ENCODE measurements around the gene SULT2B1. TPM values are rescaled to one million over a fixed set of nuclear protein-coding genes. Genes with fewer than 3 reads are reported as not detected.

The SULT2B1 gene
- total RNA-seq, 1 donor from 2014 or later, result not detected

- Mint-ChIP-seq H3K4me3 (no peak overlapping the region), H3K36me3 (ENCODE audit: low read depth) (no peaks in the 10 kb centered on the region), H3K27me3 (ENCODE audit: insufficient read depth) (peaks cover 6% of the 10 kb centered on the region), H3K4me1 (ENCODE audit: low read depth) (peaks cover 29% of the 10 kb centered on the region), H3K27ac (no peak overlapping the region), H3K9me3 (no peaks in the 10 kb centered on the region)
- intact Hi-C loops (cut with micrococcal nuclease), result no loop called here
- DNase-seq (ENCODE audit: low spot score), result no peak
These were observed 90.9 kb downstream of the SULT2B1 start for GRCh38 chr19:48642862-48643261.

GRCh38 chr19:48644355-48644754, 92.4 kb downstream of the SULT2B1 start:
- peak overlapping the region; percentile 87 for H3K4me3 Mint-ChIP-seq
- intact Hi-C loops (cut with micrococcal nuclease), result loop anchor here (2.0 kb wide), 2 partner anchors 76 to 198 kb away; no protein-coding TSS in a partner anchor
- no peaks in the 10 kb centered on the region for H3K9me3 Mint-ChIP-seq
- no peak overlapping the region for H3K27ac Mint-ChIP-seq
- DNase-seq (ENCODE audit: low spot score), result no peak
- no peaks in the 10 kb centered on the region for H3K36me3 Mint-ChIP-seq (ENCODE audit: low read depth)
- H3K4me1 Mint-ChIP-seq (ENCODE audit: low read depth), result peaks cover 22% of the 10 kb centered on the region
- peaks cover 6% of the 10 kb centered on the region for H3K27me3 Mint-ChIP-seq (ENCODE audit: insufficient read depth)

GRCh38 chr19:48644839-48645619, 93.1 kb downstream of the SULT2B1 start:
- peak; percentile 61 for DNase-seq (ENCODE audit: low spot score)
- Mint-ChIP-seq H3K9me3 (no peaks in the 10 kb centered on the region), H3K27ac (peak overlapping the region; percentile 18), H3K27me3 (ENCODE audit: insufficient read depth) (peaks cover 6% of the 10 kb centered on the region), H3K4me1 (ENCODE audit: low read depth) (peaks cover 22% of the 10 kb centered on the region), H3K36me3 (ENCODE audit: low read depth) (no peaks in the 10 kb centered on the region), H3K4me3 (peak overlapping the region; percentile 87)
- intact Hi-C loops (cut with micrococcal nuclease), result loop anchor here (1.0 to 5.0 kb wide), 4 partner anchors 76 to 322 kb away; partner anchors contain the start of gene FTL

- Mint-ChIP-seq H3K27me3 (ENCODE audit: insufficient read depth) (peaks cover 6% of the 10 kb centered on the region), H3K27ac (peak overlapping the region; percentile 88), H3K9me3 (no peaks in the 10 kb centered on the region), H3K4me1 (ENCODE audit: low read depth) (peaks cover 22% of the 10 kb centered on the region), H3K4me3 (peak overlapping the region; percentile 87), H3K36me3 (ENCODE audit: low read depth) (no peaks in the 10 kb centered on the region)
- DNase-seq (ENCODE audit: low spot score), result no peak
- intact Hi-C loops (cut with micrococcal nuclease), result loop anchor here (1.0 to 5.0 kb wide), 4 partner anchors 75 to 322 kb away; partner anchors contain the start of gene FTL
These were observed 93.6 kb downstream of the SULT2B1 start for GRCh38 chr19:48645620-48646000.

DNA sequence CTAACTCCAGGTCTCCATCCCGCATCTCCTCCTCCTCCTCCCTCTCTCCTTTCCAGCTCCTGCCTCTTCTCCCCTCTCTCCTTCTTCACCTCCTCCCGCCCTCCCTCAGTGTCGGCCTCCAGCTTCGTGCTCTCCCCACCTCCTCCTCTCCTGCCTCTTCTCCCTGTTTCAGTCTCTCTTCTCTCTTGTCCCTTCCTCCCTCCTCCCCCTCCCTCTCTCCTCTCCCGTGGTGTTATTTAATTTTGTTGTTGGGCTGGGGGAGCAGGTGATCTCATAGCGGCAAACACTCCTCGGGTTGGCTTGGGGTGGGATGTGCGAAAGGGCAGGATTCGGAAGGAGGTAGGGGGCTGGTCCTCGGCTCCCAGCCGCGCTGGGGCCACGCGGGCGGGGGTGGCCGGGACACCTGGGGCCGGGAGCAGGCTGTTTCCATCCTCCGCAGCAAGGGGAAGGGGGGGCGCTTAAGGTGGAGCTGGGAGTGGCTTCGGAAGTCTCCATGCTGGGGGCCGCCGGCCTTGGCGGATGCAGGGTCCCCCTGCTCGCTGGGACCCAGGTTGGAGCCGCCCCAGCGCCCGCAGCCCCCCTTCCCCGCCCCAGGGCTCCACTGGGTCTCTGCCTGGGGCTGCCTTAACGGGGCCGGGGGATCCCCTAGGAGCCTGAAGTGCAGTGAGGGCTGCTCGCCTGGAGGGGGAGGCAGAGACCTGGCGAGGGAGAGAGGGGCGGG, 94.2 kb downstream of the SULT2B1 start, which contains the start of gene CA11:
Gene CA11, minus strand, starts transcription at position 187 of the 721 bp plus-strand sequence. CDS start 555 bp downstream, outside the sequence.
- H3K27me3 Mint-ChIP-seq (ENCODE audit: insufficient read depth), result peaks cover 6% of the 10 kb centered on the region
- H3K9me3 Mint-ChIP-seq, result no peaks in the 10 kb centered on the region
- peak within 1 kb of the TSS; percentile 88 for H3K27ac Mint-ChIP-seq
- peak within 1 kb of the TSS; percentile 87 for H3K4me3 Mint-ChIP-seq
- H3K36me3 Mint-ChIP-seq (ENCODE audit: low read depth), result no peaks in the 10 kb centered on the region
- H3K4me1 Mint-ChIP-seq (ENCODE audit: low read depth), result peaks cover 22% of the 10 kb centered on the region
- intact Hi-C loops (cut with micrococcal nuclease), result loop anchor here (1.0 to 5.0 kb wide), 8 partner anchors 8 to 321 kb away; partner anchors contain the start of gene FTL
- DNase-seq (ENCODE audit: low spot score), result peak; percentile 88

GRCh38 chr19:48646722-48647216, 94.8 kb downstream of the SULT2B1 start:
- Mint-ChIP-seq H3K27me3 (ENCODE audit: insufficient read depth) (peaks cover 3% of the 10 kb centered on the region), H3K9me3 (no peaks in the 10 kb centered on the region), H3K4me1 (ENCODE audit: low read depth) (peaks cover 22% of the 10 kb centered on the region), H3K4me3 (peak overlapping the region; percentile 24), H3K27ac (peak overlapping the region; percentile 35), H3K36me3 (ENCODE audit: low read depth) (no peaks in the 10 kb centered on the region)
- no peak for DNase-seq (ENCODE audit: low spot score)
- intact Hi-C loops (cut with micrococcal nuclease), result loop anchor here (1.0 to 5.0 kb wide), 8 partner anchors 8 to 321 kb away; partner anchors contain the start of gene FTL

DNA sequence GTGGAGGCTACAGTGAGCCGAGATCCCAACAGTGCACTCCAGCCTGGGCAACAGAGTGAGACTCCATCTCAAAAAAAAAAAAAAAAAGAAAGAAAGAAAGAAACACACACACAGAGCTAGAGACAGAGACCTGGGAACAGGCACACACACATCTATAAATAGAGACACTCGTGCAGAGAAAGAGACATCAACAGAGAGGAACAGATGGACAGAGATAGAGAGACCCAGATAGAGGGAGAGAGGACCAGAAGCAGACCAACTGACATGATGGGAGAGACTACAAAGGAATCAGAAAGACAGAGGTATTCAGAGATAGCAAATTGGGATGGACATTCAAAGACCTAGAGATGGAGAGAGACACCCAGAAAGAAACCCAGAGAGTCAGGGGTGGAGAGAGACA, 96.2 kb downstream of the SULT2B1 start:
- Mint-ChIP-seq H3K27ac (peak overlapping the region; percentile 10), H3K36me3 (ENCODE audit: low read depth) (no peaks in the 10 kb centered on the region), H3K9me3 (no peaks in the 10 kb centered on the region), H3K4me1 (ENCODE audit: low read depth) (peaks cover 22% of the 10 kb centered on the region), H3K27me3 (ENCODE audit: insufficient read depth) (no peaks in the 10 kb centered on the region), H3K4me3 (peak overlapping the region; percentile 3)
- intact Hi-C loops (cut with micrococcal nuclease), result loop anchor here (5.0 kb wide), 1 partner anchor 319 kb away; the partner anchor contains the start of gene FTL
- DNase-seq (ENCODE audit: low spot score), result no peak

Other genes with a start within 250 kb of the SULT2B1 start
- 249 and 253 TPM in 2 replicates for gene EMP3, start 226.6 kb upstream of the SULT2B1 start, total RNA-seq
- gene TMEM143, start 188.2 kb upstream of the SULT2B1 start, total RNA-seq, result 7.7 and 14.9 TPM in 2 replicates
- gene SYNGR4, start 187.8 kb upstream of the SULT2B1 start, total RNA-seq, result 0.61 TPM in 1 of 2 replicates, not detected in the other
- gene KDELR1, start 160.6 kb upstream of the SULT2B1 start, total RNA-seq, result 70.9 and 74.2 TPM in 2 replicates
- gene GRIN2D, start 158.5 kb upstream of the SULT2B1 start, total RNA-seq, result 0.16 and 0.17 TPM in 2 replicates
- gene GRWD1, start 106.2 kb upstream of the SULT2B1 start, total RNA-seq, result 96.0 and 100 TPM in 2 replicates
- gene KCNJ14, start 96.6 kb upstream of the SULT2B1 start, total RNA-seq, result 2.2 and 2.4 TPM in 2 replicates
- 35.9 and 37.1 TPM in 2 replicates for gene CYTH2, start 82.8 kb upstream of the SULT2B1 start, total RNA-seq
- 2.0 and 3.1 TPM in 2 replicates for gene LMTK3, start 40.3 kb upstream of the SULT2B1 start, total RNA-seq
- not detected in 2 replicates for gene SPACA4, start 54.6 kb downstream of the SULT2B1 start, total RNA-seq
- gene FAM83E, start 62.9 kb downstream of the SULT2B1 start, total RNA-seq, result 7.3 TPM in 2 replicates
- gene RPL18, start 67.0 kb downstream of the SULT2B1 start, total RNA-seq, result 1,774 and 1,780 TPM in 2 replicates
- 40.8 and 44.1 TPM in 2 replicates for gene SPHK2, start 67.3 kb downstream of the SULT2B1 start, total RNA-seq
- 8.5 and 9.1 TPM in 2 replicates for gene DBP, start 85.2 kb downstream of the SULT2B1 start, total RNA-seq
- gene CA11, start 94.0 kb downstream of the SULT2B1 start, total RNA-seq, result 13.0 and 13.9 TPM in 2 replicates
- gene NTN5, start 120.8 kb downstream of the SULT2B1 start, total RNA-seq, result 0.44 and 0.54 TPM in 2 replicates
- not detected in 2 replicates for gene FUT2, start 143.8 kb downstream of the SULT2B1 start, total RNA-seq
- 1.4 and 1.7 TPM in 2 replicates for gene MAMSTR, start 167.6 kb downstream of the SULT2B1 start, total RNA-seq
- gene RASIP1, start 188.4 kb downstream of the SULT2B1 start, total RNA-seq, result 0.44 and 0.88 TPM in 2 replicates
- 0.37 TPM in 1 of 2 replicates, not detected in the other for gene IZUMO1, start 194.7 kb downstream of the SULT2B1 start, total RNA-seq
- 0.54 and 0.57 TPM in 2 replicates for gene FUT1, start 200.5 kb downstream of the SULT2B1 start, total RNA-seq
- not detected in 2 replicates for gene FGF21, start 203.4 kb downstream of the SULT2B1 start, total RNA-seq